CD4-positive, alpha-beta T cell (primary cell): ENCODE measurements around the gene HSPA9. TPM values are rescaled to one million over a fixed set of nuclear protein-coding genes. Genes with fewer than 3 reads are reported as not detected.

Experiments used
- ATAC-seq: fragments of 200-7000 bp; cut with Tn5 transposase; one replicate; pipeline ENCODE4 v1.10.0; 2022; ENCODE audit warnings: mild to moderate bottlenecking; ENCODE audit not compliant: poor library complexity
- CTCF ChIA-PET: fragments of 350-600 bp; sonication (Branson Sonifier 250); formaldehyde crosslinking; loops from one replicate; lab custom pipeline; 2021; ENCODE audit warnings: antibody characterized with exemption, inconsistent platforms; lab: Charles Lee
- POLR2A ChIA-PET: fragments of 350-600 bp; sonication (Branson Sonifier 250); formaldehyde crosslinking; loops from one replicate; lab custom pipeline; 2021; ENCODE audit warnings: antibody characterized with exemption, inconsistent platforms; lab: Charles Lee
- DNase-seq, 14 experiments: peaks; one replicate each; pipeline ENCODE4 v3.0.0-alpha.2; 2013 to 2020; ENCODE audit warnings: mixed read lengths in 2 of 14
- H3K27ac ChIP-seq, 2 donors: one replicate each; pipeline versions ENCODE4 v1.5.1 to v1.7.0; 2013; ENCODE audit warnings: low read length in 2 of 2, low read depth in 1 of 2, mild to moderate bottlenecking in 1 of 2
- H3K27me3 ChIP-seq, 2 experiments: 1 replicate in 1 of 2; 2 replicates in 1 of 2; pipeline versions ENCODE4 v1.6.1 to v1.7.0; 2013; ENCODE audit warnings: low read length in 2 of 2, control low read depth in 1 of 2, mild to moderate bottlenecking in 1 of 2, moderate library complexity in 1 of 2; ENCODE audit not compliant: insufficient read depth in 2 of 2, control insufficient read depth in 1 of 2
- H3K36me3 ChIP-seq: one replicate; pipeline ENCODE4 v1.6.1; 2013; ENCODE audit warnings: low read length, control low read depth; ENCODE audit not compliant: insufficient read depth
- H3K4me1 ChIP-seq: one replicate; pipeline ENCODE4 v1.6.1; 2013; ENCODE audit warnings: low read length, control low read depth; ENCODE audit not compliant: insufficient read depth
- H3K4me3 ChIP-seq: one replicate; pipeline ENCODE4 v1.5.1; 2013; ENCODE audit warnings: mild to moderate bottlenecking, low read length, moderate library complexity
- H3K9me3 ChIP-seq, 2 experiments: 1 replicate in 1 of 2; 2 replicates in 1 of 2; pipeline versions ENCODE4 v1.6.1 to v1.7.0; 2013; ENCODE audit warnings: low read length in 2 of 2, mild to moderate bottlenecking in 2 of 2, control low read depth in 1 of 2, moderate library complexity in 1 of 2; ENCODE audit not compliant: control insufficient read depth in 1 of 2, insufficient read depth in 1 of 2
- H3K27ac Mint-ChIP-seq: one replicate; pipeline ENCODE4 v1.8.0; 2020; ENCODE audit warnings: mixed read lengths
- H3K27me3 Mint-ChIP-seq: one replicate; pipeline ENCODE4 v1.8.0; 2021; ENCODE audit warnings: mixed read lengths
- H3K36me3 Mint-ChIP-seq: one replicate; pipeline ENCODE4 v1.8.0; 2021; ENCODE audit warnings: low read depth, mixed read lengths
- H3K4me1 Mint-ChIP-seq: one replicate; pipeline ENCODE4 v1.8.0; 2021; ENCODE audit warnings: low read depth, mixed read lengths
- H3K4me3 Mint-ChIP-seq: one replicate; pipeline ENCODE4 v1.8.0; 2020; ENCODE audit warnings: mild to moderate bottlenecking, mixed read lengths
- H3K9me3 Mint-ChIP-seq: one replicate; pipeline ENCODE4 v1.8.0; 2020; ENCODE audit warnings: mixed read lengths
- intact Hi-C, 2 experiments: fragments of 100-400 bp; cut with DNase I in 1 of 2; cut with micrococcal nuclease in 1 of 2; formaldehyde crosslinking; loops; one replicate each; pipeline versions ENCODE4 v1.15.1 to v1.9.0; 2023 to 2025; cut with DNase I, micrococcal nuclease
- total RNA-seq, 174 experiments: library from RNA in 2 of 174; stranded (reverse) in 2 of 174; gene quantifications; one replicate each; pipeline ENCODE4 v1.2.3 and lab custom pipeline; 2021 to 2026
- TF ChIP-seq, protein P1 (sequence below): fragments of 200-600 bp; IDR thresholded peaks from one replicate; pipeline ENCODE4 v1.8.0; 2022; ENCODE audit warnings: antibody characterized with exemption, mild to moderate bottlenecking

The HSPA9 gene
- total RNA-seq, 2 experiments from 2014 or later: 354 to 366 TPM

DNA sequence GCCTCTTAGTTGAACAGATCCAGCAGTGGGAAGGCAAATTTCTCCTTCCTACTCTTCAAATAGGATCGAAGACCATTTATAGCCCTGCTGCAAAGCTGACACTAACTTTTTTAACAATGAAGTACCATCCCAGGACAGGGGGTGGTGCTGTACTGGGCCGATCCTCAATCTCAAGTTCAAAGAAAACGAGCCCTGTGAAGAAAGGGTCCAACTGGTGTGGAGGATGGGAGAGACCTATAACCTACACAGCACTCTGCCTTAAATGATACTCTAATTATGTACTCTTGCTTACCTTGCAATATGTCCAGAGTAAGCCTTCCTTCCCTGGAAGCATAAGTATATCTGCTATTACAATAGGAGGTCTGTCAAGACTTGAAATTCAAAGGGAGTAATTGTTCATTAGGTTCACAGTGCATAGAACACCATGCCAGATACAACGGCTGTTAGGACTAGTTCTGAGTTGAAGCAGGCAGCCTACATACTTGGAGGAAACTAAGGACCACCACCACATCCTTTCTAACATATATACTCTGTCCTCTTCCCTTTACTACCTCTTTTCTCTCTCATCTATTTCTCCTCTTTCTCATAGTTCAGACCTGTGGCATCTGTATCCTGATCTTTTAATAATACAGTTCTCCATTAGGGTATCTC, 38.4 kb downstream of the HSPA9 start:
- H3K4me3 ChIP-seq: no peak overlapping the region
- POLR2A ChIA-PET: interaction anchor here (0.6 kb wide), 1 partner anchor 34 kb away, joined by 3 read pairs; no protein-coding TSS in a partner anchor
- Mint-ChIP-seq H3K4me3 (no peak overlapping the region), H3K9me3 (no peaks in the 10 kb centered on the region), H3K4me1 (peaks cover 82% of the 10 kb centered on the region), H3K36me3 (peaks cover 54% of the 10 kb centered on the region), H3K27me3 (no peaks in the 10 kb centered on the region), H3K27ac (peak overlapping the region; percentile 5)
- H3K27ac ChIP-seq: no peak overlapping the region
- H3K9me3 ChIP-seq: no peaks in the 10 kb centered on the region
- intact Hi-C loops: no loop called here
- TF ChIP-seq, protein P1, sequence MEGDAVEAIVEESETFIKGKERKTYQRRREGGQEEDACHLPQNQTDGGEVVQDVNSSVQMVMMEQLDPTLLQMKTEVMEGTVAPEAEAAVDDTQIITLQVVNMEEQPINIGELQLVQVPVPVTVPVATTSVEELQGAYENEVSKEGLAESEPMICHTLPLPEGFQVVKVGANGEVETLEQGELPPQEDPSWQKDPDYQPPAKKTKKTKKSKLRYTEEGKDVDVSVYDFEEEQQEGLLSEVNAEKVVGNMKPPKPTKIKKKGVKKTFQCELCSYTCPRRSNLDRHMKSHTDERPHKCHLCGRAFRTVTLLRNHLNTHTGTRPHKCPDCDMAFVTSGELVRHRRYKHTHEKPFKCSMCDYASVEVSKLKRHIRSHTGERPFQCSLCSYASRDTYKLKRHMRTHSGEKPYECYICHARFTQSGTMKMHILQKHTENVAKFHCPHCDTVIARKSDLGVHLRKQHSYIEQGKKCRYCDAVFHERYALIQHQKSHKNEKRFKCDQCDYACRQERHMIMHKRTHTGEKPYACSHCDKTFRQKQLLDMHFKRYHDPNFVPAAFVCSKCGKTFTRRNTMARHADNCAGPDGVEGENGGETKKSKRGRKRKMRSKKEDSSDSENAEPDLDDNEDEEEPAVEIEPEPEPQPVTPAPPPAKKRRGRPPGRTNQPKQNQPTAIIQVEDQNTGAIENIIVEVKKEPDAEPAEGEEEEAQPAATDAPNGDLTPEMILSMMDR: no peak
- CTCF ChIA-PET: interaction anchor here (0.6 to 1.3 kb wide), 5 partner anchors 10 to 71 kb away, joined by 3 to 8 read pairs (median 3); no protein-coding TSS in a partner anchor
- no peaks in the 10 kb centered on the region for H3K27me3 ChIP-seq
- DNase-seq (peak in 3 of 14 experiments; percentile 23 to 54 (median 45)), ATAC-seq (peak; percentile 82)
- peaks cover 46% of the 10 kb centered on the region for H3K36me3 ChIP-seq
- peaks cover 12% of the 10 kb centered on the region for H3K4me1 ChIP-seq

DNA sequence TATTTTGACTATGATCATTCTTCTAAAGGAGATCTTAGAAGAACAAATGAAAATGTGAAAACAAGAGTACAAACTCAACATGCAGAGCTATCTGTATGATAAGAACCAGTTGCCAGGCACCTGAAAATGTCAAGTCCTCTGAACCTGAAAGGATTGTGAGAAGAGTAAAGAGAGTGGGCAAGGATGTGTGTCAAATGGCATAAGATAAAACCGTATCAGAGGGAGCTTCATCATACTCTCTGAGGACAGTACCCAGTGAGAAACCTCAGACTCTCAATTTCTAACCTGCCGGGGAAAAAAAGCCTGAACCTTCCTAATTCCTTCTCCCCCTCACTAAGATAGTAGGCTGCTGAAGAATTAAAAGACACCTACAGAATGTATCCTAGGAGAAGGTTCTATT, 39.0 kb downstream of the HSPA9 start:
- TF ChIP-seq, protein P1: no peak
- Mint-ChIP-seq H3K9me3 (no peaks in the 10 kb centered on the region), H3K27ac (no peak overlapping the region), H3K36me3 (peaks cover 52% of the 10 kb centered on the region), H3K4me1 (peaks cover 80% of the 10 kb centered on the region), H3K4me3 (no peak overlapping the region), H3K27me3 (no peaks in the 10 kb centered on the region)
- intact Hi-C loops: no loop called here
- Histone ChIP-seq H3K9me3 (no peaks in the 10 kb centered on the region), H3K4me3 (no peak overlapping the region), H3K36me3 (peaks cover 46% of the 10 kb centered on the region), H3K27me3 (no peaks in the 10 kb centered on the region), H3K4me1 (peaks cover 6% of the 10 kb centered on the region), H3K27ac (no peak overlapping the region)
- no peak for ATAC-seq
- CTCF ChIA-PET: interaction anchor here (0.6 to 1.3 kb wide), 6 partner anchors 9 to 70 kb away, joined by 3 to 8 read pairs (median 3); no protein-coding TSS in a partner anchor
- no peak for DNase-seq
- POLR2A ChIA-PET: interaction anchor here (0.6 kb wide), 1 partner anchor 35 kb away, joined by 3 read pairs; no protein-coding TSS in a partner anchor

DNA sequence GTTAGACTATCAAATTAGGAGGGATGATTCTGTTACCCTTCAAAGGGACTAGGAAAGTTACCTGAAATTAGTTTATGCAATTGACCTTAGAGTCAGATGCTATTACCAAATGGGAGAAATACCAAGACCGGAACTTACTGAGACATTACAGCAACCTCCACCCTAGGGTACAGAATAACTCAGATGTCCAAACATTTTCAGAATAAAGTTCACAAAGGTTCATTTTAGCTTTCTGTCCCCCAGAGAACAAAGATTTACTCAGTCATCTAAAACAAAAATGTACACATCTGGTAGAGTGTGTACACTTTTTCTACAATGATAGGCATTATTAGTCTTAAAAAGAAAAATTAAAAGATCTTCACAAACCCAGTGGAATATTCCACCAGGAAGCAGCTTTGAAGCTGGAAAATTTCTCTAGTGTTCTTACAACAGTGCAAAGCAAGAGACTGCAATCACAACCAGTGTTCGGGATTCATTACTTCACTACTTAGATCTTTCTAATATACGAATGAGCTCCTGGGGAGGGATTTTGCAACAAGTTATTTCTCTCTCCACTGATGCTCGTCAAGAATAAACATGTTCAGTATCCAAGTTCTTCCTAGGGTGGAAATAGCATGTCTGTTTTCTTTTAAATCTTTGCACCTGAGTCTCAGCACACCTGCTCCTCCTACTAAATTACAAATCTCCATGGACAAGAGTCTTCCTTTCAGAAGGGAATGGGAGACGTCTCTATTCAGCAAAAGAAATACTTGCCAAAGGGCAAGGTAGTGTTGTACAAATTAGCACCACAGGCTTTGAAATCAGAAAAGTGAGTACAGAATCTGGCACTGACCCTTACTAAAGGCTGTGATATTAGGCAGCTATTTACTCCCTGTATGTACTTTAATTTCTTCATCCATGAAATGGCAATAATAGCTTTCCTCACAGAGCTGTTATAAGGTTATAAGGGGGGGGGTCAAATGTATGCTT, 40.9 kb downstream of the HSPA9 start:
- no peak overlapping the region for H3K27ac ChIP-seq
- Mint-ChIP-seq H3K27me3 (no peaks in the 10 kb centered on the region), H3K27ac (peak overlapping the region; percentile 17), H3K4me3 (no peak overlapping the region), H3K36me3 (peaks cover 47% of the 10 kb centered on the region), H3K9me3 (no peaks in the 10 kb centered on the region), H3K4me1 (peaks cover 74% of the 10 kb centered on the region)
- intact Hi-C loops: no loop called here
- H3K4me1 ChIP-seq: peaks cover 11% of the 10 kb centered on the region
- H3K4me3 ChIP-seq: no peak overlapping the region
- no peaks in the 10 kb centered on the region for H3K27me3 ChIP-seq
- ATAC-seq (no peak), DNase-seq (no peak)
- TF ChIP-seq, protein P1: no peak
- H3K36me3 ChIP-seq: peaks cover 44% of the 10 kb centered on the region
- H3K9me3 ChIP-seq: no peaks in the 10 kb centered on the region
- POLR2A ChIA-PET: interaction anchor here (1.9 kb wide), 1 partner anchor 9 kb away, joined by 6 read pairs; the partner anchor contains the start of gene ETF1
- CTCF ChIA-PET: interaction anchor here (0.5 to 1.2 kb wide), 2 partner anchors 8 to 84 kb away, joined by 3 read pairs; no protein-coding TSS in a partner anchor
